AML-193 (cell line): ENCODE data around the gene CDH13.

Experiments used
- DNase-seq, 2 experiments: peaks; one replicate each; lab custom pipeline; 2025; lab: John Stamatoyannopoulos, UW

Gene CDH13

GRCh38 chr16:83439412-83439811 is 812.6 kb downstream of the CDH13 start:
- DNase-seq, result no peak

- no peak for DNase-seq
Observed at GRCh38 chr16:83441517-83441916, 814.7 kb downstream of the CDH13 start.

- DNase-seq, result no peak
Observed at GRCh38 chr16:83443972-83444371, 817.2 kb downstream of the CDH13 start.

- DNase-seq, result no peak
Observed at GRCh38 chr16:83447560-83447959, 820.8 kb downstream of the CDH13 start.

GRCh38 chr16:83449861-83450260 is 823.1 kb downstream of the CDH13 start:
- no peak for DNase-seq

- DNase-seq, result no peak
Observed at GRCh38 chr16:83453977-83454376, 827.2 kb downstream of the CDH13 start.

GRCh38 chr16:83455716-83456115 is 828.9 kb downstream of the CDH13 start:
- no peak for DNase-seq

- no peak for DNase-seq
Observed at GRCh38 chr16:83456934-83457333, 830.2 kb downstream of the CDH13 start.

GRCh38 chr16:83458612-83459011 is 831.8 kb downstream of the CDH13 start:
- DNase-seq, result no peak

- DNase-seq, result no peak
Observed at GRCh38 chr16:83464991-83465390, 838.2 kb downstream of the CDH13 start.

GRCh38 chr16:83470416-83470815 is 843.6 kb downstream of the CDH13 start:
- no peak for DNase-seq

GRCh38 chr16:83472776-83473501 is 846.2 kb downstream of the CDH13 start:
- no peak for DNase-seq

GRCh38 chr16:83473926-83474650 is 847.3 kb downstream of the CDH13 start:
- no peak for DNase-seq

- DNase-seq, result no peak
Observed at GRCh38 chr16:83475108-83475507, 848.3 kb downstream of the CDH13 start.

- no peak for DNase-seq
Observed at GRCh38 chr16:83481589-83481988, 854.8 kb downstream of the CDH13 start.

GRCh38 chr16:83482545-83483162 is 855.9 kb downstream of the CDH13 start:
- no peak for DNase-seq

GRCh38 chr16:83490073-83490472 is 863.3 kb downstream of the CDH13 start:
- DNase-seq, result no peak

- DNase-seq, result no peak
Observed at GRCh38 chr16:83494459-83494858, 867.7 kb downstream of the CDH13 start.

GRCh38 chr16:83501481-83501880 is 874.7 kb downstream of the CDH13 start:
- DNase-seq, result no peak

- DNase-seq, result no peak
Observed at GRCh38 chr16:83508295-83508694, 881.5 kb downstream of the CDH13 start.

GRCh38 chr16:83509316-83509715 is 882.5 kb downstream of the CDH13 start:
- DNase-seq, result no peak

GRCh38 chr16:83510906-83511305 is 884.1 kb downstream of the CDH13 start:
- DNase-seq, result no peak
